Skin of body (tissue), 2 donors: ENCODE measurements around the gene RNF115. TPM values are rescaled to one million over a fixed set of nuclear protein-coding genes. Genes with fewer than 3 reads are reported as not detected.
"Not testable (repeated sequence)": the region's sequence is repeated elsewhere in the genome, so short reads cannot be mapped to it uniquely, and the experiment has no call there.

ENCODE experiments used
- DNase-seq: peaks from one replicate; lab custom pipeline; 2025; lab: John Stamatoyannopoulos, UW
- total RNA-seq: library from RNA; depleted of rRNA; stranded (reverse); fragments of >200 nt; gene quantifications from one replicate; pipeline ENCODE4 v1.2.3, GENCODE V29; 2014

The RNF115 gene
- total RNA-seq, 1 donor from 2014 or later, result 14.4 TPM

DNA sequence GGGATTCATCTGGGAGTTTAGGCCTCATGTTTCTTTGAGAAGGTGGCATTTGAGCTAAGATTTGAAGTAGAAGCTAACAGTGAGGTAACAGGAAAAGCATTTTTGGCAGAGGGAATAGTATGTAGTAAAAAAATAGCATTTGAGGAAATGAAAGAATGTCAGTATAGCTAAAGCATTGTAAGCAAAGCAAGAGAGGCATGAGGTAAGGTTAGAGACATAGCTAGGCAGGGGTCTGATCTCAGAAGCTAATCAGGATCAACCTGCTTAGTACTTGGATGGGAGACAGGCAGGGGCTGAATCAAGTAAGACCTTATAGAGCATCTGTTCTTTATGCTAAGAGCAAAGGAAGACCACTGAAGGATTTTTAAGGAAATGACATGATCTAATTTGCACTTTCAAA is 4.1 kb upstream of the RNF115 start:
- no peak for DNase-seq

DNA sequence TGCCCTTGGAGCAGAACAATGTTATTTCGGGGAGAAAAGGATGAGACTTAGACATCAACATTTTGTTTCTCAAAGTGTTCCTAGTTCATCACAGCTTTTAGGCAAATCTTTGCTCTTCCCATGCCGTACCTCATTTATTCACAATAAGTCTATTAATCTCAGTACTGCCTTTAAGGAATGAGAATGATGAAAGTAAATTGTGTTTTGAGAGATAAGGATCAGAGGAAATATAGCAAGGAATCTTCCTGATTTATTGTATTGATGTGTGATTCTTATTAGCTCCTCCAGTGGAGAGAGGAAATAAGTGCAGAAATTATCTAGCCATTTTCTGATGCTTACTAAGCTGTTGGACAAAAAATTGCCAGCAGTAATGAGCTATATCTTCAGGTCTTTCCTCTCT is 2.1 kb upstream of the RNF115 start:
- DNase-seq, result no peak

DNA sequence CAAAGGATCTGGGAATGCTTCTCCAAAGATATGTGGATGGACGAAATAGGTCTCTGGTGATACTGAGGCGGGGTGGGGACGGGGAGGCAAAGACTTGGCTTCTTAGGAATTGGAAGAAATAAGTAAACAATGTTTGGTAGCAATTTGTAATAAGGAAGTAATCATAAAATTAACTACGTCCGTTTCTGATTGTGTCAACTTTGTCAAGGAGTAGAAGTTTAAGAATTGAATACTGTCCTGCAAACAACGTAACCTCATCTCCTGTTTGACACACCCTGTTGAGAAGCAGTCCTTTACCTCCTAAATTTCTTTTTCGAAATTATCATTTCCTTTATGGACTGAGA is 576 bp upstream of the RNF115 start:
- DNase-seq, result no peak

DNA sequence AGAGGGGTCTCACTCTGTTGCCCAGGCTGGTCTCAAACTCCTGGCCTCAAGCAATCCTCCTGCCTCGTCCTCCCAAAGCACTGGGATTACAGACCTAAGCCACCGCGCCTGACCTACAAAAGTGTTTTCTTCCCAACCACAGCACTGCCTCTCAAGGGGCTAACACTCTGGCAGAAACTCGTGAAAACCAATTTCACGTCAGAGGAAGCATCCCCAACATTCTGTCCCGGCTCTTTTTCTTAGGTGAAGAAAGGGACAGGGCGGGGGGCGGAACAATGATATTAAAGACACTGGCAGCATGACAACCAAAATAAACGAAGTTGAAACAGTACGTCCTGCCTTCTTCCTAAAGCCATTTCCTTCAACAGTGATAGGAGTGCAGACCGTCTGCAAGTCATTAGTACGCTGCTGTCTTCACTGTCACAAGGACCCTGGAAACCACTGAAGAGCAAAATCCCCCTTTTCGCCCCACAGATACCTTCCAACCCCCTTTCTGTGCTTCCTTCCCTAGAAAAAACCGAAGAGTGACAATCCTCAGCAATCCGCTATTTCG is 1.0 kb downstream of the RNF115 start:
- not testable (repeated sequence) for DNase-seq

DNA sequence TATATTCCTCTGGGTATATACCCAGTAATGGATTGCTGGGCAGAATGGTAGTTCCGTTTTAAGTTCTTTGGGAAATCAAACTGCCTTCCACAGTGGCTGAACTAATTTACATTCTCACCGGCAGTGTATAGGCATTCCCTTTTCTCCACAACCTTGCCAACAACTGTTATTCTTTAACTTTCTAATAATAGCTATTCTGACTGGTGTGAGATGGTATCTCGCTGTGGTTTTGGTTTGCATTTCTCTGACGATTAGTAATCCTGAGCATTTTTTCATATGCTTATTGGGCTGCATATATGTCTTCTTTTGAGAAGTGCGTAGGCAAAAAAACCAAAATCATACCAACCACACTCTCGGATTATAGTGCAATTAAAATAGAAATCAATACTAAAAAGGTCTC is 5.8 kb downstream of the RNF115 start:
- not testable (repeated sequence) for DNase-seq

DNA sequence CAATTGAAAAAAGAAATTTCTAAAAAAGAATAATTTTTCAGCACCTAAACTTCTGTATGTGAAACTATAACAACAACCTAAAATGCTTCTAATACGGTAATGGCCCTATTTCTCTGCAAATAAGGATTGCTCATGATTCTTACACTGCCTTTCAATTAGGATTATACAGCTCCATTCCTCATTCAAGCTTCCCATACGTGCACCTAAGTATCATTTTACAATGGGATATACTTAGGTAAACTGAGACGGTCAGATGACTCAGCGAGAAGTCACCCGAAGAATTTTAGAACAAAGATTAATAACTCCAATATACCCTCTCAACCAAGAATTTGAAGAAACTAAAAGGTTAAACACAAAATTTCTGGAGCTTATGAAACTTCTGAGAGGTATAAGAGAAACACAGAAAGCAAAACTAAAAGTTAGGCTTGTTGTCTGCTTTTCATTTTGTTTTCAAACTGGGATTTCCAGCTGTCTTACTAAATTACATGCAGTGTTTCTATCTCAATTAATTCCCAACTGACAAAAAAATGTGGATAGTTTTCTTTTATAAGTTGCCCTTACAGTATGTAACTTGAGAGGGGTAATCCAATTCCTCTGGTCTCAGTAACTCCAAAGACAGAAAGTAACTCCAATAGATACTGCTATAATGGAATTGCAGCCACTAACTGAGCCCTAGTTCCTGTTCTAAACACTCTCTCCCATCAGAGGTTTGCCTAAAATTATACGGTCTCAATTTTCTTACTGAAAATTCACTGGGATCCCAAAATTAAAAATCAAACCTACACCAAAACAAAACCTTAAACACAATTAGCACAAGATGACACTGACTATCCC is 10.7 kb downstream of the RNF115 start:
- DNase-seq, result not testable (repeated sequence)

DNA sequence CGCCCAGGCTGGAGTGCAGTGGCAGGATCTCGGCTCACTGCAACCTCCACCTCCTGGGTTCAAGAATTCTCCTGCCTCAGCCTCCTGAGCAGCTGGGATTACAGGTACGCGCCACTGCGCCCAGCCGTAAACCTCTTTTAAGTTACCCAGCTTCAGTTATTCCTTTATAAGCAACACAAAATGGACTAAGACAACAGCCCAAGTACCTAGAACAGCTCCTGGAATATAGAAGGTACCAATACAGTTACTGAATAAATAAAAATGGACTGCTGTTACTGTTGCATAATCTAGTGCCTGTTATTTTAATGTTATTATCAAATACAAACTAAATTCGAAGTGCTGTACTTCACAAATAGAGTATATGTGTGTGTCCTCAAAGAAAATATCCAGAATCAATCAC is 17.1 kb downstream of the RNF115 start:
- no peak for DNase-seq

DNA sequence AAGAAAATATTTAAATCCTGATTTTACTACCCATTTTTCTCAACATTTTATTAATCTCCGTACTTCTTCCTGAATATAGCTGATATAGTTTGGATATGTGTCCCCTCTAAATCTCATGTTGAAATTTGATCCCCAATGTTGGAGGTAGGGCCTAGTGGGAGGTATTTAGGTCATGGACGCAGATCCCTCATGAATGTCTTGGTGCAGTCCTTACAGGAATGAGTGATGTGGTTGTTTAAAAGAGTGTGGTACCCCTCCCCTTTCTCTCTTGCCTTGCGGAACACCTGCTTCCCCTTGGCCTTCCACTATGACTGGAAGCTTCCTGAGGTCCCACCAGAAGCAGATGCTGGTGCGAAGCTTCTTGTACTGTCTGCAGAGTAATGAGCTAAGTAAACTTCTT is 17.5 kb downstream of the RNF115 start:
- DNase-seq, result no peak

DNA sequence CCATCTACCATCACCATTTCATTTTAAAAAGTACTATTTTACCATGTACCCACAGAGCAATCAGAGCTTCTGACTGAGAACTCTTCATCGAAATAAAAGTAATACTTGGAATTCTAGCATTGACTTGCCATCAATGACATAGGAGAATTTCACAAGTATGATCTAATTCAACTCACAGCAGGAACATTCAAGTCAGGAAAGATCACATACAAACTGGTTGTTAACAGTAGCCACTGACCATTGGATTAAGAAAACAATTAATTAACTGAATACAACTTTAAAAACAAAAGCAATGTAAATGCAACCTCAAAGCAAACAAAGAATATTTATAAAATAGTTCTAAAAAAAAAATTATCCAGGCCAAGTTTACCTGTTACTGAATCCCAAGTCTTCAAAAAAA is 18.8 kb downstream of the RNF115 start:
- DNase-seq, result no peak

DNA sequence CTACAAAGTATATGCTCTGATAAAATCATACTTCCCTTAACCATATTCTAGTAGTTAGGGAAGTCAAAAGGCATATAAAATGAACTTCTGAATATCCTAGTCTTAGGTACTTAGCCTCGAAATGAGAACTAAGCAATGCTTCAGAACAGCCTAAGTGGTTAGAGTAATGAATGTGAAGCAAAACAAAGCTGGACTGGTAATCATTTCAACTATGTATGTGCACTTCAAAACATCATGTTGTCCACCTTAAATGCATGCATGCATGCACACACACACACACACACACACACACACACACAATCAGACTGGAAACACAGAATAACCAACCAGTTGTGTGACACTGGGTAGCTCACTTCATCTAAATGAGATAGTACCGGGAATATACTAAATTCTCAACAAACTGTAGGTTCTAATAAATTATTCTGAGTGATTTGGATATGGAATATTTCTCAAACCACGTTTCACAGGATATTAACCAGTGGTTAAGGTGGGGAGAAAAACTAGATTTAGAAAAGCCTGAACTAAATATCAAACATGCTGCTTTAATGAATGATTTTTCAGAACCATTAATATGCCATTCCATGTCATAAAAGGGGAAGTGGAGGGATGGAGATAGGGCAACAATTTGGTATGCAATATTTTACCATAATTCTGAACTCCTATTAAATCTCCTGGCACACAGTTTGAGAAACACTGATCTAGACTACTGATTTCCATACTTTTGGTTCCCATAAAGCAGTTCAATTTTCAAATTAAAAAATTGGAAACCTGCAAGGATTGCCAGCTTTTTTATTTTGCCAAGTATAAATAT is 19.5 kb downstream of the RNF115 start:
- DNase-seq, result no peak

DNA sequence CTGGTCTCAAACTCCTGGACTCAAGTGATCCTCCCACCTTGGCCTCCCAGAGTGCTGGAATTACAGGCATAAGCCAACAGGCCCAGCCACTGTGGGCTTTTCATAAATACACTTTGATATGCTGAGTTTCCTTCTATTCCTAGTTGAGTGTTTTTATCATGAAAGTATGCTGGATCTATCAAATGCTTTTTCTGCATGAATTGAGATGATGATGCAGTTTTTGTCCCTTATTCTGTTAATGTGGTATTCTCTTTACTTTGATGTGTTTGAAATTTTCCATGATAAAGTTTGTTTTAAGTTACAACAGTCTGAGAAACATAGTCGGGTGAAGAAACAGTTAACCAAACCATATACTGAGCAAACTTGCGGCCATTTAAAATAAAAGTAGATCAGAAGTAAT is 24.1 kb downstream of the RNF115 start:
- no peak for DNase-seq

DNA sequence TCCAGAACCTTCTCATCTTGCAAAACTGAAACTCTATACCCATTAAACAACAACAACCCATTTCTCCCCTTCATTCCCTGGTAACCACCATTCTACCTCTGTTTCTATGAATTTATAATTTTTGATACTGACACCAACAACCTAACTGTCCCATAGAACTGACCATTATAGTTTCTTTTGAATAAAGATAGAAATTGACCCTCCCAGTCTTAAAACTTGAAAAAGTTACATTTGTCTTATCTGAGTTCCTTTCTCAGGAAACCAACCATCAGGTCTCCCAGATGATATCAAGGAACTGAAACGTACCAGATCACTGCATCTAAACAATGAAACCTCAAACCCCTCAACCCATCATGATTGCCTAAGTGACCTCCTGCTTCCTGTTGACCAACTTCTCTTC is 27.1 kb downstream of the RNF115 start:
- DNase-seq, result no peak

DNA sequence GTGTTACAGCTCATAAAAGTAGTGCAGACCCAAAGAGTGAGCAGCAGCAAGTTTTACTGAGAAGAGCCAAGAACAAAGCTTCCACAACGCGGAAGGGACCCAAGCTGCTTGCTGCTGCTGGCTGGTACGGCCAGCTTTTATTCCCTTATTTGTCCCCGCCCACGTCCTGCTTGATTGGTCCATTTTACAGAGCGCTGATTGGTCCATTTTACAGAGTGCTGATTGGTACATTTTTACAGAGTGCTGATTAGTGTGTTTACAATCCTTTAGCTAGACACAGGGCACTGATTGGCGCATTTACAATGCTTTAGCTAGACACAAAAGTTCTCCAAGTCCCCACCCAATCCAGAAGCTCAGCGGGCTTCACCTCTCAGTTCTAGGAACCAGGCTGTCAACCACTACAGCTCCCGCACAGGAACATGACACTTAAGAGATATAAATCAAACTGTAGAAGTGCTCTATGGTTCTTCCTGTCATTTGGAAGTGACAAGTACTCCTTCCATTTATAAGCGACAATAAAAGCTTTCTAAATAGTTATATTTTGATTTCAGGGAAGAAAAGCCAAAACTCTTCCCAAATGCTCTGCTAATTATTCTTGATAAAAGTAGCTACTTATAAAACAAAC is 28.5 kb downstream of the RNF115 start:
- DNase-seq, result no peak

DNA sequence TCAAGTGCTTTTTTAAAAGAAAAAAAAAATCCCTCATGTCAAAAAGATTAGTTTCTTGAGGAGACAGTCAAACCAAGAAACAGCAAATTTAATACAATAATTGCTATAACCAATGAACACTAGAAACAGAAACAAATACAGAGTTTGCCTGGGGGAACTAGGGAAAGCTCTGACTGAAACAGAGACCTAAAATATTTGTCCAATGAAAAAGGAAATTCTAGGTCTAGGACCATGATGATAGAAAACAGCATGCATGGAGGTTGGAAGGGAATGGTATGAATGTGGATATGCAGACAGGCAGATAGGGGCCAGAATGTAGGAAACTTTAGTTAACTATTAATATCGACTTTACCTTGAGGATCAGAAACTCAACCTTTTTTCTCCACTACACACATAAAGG is 31.4 kb downstream of the RNF115 start:
- no peak for DNase-seq

DNA sequence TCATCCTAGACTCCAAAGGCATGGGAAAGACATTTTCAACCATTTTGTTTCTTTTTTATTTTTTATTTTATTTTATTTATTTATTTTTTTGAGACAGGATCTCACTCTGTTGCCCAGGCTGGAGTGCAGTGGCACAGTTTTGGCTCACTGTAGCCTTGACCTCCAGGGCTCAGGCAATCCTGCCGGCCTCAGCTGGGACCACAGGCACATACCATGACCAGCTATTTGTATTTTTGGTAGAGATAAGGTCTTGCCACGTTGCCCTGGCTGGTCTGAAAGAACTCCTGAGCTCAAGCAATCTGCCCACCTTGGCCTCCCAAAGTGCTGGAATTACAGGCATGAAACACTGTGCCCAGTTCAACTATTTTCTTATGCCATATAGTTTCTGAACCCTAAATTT is 32.0 kb downstream of the RNF115 start:
- DNase-seq, result not testable (repeated sequence)

DNA sequence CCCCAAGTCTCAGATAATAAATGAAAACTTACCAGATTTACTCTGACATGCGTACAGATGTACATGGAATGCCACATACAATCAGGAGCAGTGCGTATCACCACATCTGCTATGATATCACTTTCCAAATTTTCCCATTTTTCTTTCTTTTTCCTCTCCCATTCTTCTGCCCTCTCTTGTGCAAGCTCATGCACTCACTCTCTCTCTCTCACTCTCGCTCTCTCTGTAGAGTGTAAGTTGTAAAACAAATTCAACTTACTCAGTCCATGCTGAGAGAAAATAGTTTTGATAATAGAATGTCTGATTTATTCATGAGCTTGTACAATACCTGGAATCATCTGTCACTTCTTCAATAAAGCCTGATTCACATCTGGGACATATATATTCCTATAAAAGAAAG is 35.3 kb downstream of the RNF115 start:
- no peak for DNase-seq

DNA sequence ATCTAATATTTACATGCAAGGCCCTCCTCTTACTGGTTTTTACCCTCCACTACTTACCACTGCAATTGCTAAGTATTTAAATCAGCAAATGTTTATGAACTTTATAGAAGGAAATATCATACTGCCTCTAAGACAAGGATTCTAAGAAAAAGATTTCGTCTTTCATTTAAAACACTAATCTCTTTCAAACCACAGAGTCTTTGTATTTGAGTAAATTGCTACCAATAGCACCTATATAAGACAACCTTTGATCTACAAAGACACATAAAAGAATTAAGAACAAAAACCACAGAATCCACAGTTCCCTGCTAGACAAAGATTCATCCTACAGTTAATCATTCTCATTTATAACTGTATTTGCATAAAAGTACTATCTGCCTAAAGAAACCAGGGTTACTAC is 37.6 kb downstream of the RNF115 start:
- DNase-seq, result no peak

DNA sequence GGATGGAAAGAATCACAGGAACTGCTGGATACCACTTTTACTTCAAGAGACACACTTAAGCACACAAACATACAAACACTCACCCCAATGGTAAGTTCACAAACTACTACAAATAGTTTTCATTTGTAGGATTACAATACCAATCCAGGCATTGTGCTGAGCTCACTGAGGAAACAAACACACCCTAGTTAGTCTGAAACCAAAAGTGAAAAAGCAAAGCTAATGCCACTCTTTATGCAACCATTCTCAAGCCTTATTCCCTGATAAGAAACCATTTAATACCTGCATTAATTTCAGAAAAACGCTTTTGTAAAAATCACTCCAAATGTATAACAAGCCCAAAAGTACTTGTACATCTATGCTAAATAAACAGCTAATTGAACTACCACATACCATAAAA is 38.3 kb downstream of the RNF115 start:
- no peak for DNase-seq

DNA sequence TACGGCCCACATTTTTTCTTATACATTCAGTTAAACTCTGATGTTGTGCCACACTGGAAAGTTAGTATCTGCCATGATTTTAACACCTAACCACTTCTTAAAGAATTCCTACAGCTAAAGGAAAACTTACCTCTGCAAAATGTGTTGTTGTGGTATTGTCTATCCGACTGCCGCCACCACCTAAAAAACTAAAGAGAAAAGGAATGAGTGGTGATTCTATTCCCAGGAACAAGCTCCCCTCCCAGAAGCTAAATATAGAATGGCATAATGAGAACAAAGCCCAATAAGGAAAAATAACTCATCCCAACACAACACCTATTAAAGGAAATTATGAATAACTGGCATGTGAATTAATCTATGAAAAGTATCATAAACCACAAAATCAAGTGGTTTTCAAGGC is 39.5 kb downstream of the RNF115 start:
- DNase-seq, result no peak

DNA sequence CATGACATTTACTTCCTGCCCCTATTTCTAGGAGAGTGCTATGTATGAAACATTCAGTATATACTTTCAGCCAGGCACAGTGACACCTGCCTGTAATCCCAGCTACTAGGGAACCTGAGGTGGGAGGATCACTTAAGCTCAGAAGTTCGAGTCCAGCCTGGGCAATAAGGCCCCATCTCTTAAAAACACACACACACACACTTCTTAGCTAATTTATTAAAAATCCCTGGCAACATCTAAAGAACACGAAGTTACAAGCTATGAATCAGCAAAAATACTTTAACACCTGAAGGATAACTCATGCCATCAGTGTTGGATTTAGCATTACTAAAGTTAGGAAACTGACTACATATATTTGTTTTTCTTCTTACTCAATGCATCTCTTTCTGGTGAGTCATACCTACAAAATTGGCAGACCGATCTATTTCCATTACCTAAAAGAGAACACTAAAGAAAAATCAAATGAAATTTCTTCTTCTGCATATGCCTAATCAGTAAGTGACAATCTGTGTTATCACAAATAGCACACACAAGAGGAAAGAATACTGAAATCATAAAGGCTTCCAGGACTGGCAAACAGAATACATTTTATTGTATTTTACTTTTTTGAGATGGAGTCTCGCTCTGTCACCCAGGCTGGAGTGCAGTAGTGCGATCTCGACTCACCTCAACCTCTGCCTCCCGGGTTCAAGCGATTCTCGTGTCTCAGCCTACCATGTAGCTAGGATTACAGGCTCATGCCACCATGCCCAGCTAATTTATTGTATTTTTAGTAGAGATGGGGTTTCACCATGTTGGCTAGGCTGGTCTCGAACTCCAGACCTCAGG is 41.4 kb downstream of the RNF115 start:
- no peak for DNase-seq

DNA sequence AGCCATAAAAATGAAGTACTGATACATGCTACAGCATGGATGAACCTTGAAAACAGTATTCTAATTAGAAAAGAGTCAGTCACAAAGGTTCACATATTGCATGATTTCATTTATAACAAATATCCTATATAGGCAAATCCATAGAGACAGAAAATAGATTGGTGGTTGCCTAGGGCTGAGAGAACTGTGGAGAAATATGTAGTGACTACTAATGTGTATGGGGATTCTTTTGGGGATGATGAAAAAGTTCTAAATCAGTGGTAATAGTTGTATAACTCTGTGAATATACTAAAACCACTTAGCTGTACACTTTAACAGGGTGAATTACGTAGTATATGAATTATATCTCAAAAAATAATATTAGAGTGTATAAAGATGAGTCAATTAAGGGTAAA is 45.8 kb downstream of the RNF115 start:
- no peak for DNase-seq
